ENCODE measurements around the gene FMN1.

The FMN1 gene

GRCh38 chr15:32828507-32829186, 365.9 kb downstream of the FMN1 start:
- DNase-seq: no peak
- Histone ChIP-seq H3K4me1 (no peaks in the 10 kb centered on the region), H3K27me3 (no peaks in the 10 kb centered on the region), H3K9me3 (no peaks in the 10 kb centered on the region), H3K4me3 (ENCODE audit: low read depth, low read length) (no peak overlapping the region), H3K36me3 (no peaks in the 10 kb centered on the region)
- TF ChIP-seq, protein P1, sequence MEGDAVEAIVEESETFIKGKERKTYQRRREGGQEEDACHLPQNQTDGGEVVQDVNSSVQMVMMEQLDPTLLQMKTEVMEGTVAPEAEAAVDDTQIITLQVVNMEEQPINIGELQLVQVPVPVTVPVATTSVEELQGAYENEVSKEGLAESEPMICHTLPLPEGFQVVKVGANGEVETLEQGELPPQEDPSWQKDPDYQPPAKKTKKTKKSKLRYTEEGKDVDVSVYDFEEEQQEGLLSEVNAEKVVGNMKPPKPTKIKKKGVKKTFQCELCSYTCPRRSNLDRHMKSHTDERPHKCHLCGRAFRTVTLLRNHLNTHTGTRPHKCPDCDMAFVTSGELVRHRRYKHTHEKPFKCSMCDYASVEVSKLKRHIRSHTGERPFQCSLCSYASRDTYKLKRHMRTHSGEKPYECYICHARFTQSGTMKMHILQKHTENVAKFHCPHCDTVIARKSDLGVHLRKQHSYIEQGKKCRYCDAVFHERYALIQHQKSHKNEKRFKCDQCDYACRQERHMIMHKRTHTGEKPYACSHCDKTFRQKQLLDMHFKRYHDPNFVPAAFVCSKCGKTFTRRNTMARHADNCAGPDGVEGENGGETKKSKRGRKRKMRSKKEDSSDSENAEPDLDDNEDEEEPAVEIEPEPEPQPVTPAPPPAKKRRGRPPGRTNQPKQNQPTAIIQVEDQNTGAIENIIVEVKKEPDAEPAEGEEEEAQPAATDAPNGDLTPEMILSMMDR (IDR thresholded peaks at IDR 0.05; ENCODE audit: low read depth, low read length): no peak

DNA sequence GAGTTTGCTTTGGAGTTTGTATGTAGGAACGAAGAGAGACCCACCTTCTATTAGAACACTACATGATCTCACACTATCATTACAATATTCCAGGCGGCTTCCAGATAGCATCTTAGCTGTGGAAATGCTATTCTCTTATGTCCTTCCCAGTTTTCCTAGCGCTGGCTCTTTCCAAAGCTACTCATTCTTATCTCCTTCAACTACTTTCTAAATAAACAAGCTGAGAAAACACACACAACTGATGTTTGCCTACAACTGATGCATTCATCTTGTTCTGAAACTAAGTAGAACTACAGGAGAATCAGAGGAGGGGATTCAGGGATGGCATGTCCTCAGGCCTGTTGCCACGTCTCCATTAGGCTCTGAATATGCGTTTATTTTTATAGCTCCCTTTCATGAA, 367.8 kb downstream of the FMN1 start:
- no peak for DNase-seq
- H3K4me1 ChIP-seq: no peaks in the 10 kb centered on the region
- no peaks in the 10 kb centered on the region for H3K36me3 ChIP-seq
- no peak overlapping the region for H3K4me3 ChIP-seq (ENCODE audit: low read depth, low read length)
- H3K9me3 ChIP-seq: no peaks in the 10 kb centered on the region
- no peaks in the 10 kb centered on the region for H3K27me3 ChIP-seq
- TF ChIP-seq, protein P1 (IDR thresholded peaks at IDR 0.05; ENCODE audit: low read depth, low read length): no peak

GRCh38 chr15:32825219-32825618, 369.3 kb downstream of the FMN1 start:
- DNase-seq: no peak
- no peaks in the 10 kb centered on the region for H3K4me1 ChIP-seq
- TF ChIP-seq, protein P1 (IDR thresholded peaks at IDR 0.05; ENCODE audit: low read depth, low read length): no peak
- H3K27me3 ChIP-seq: no peaks in the 10 kb centered on the region
- H3K9me3 ChIP-seq: no peaks in the 10 kb centered on the region
- no peaks in the 10 kb centered on the region for H3K36me3 ChIP-seq
- no peak overlapping the region for H3K4me3 ChIP-seq (ENCODE audit: low read depth, low read length)

- Histone ChIP-seq H3K36me3 (no peaks in the 10 kb centered on the region), H3K4me1 (no peaks in the 10 kb centered on the region), H3K9me3 (no peaks in the 10 kb centered on the region), H3K4me3 (ENCODE audit: low read depth, low read length) (no peak overlapping the region), H3K27me3 (no peaks in the 10 kb centered on the region)
- TF ChIP-seq, protein P1 (IDR thresholded peaks at IDR 0.05; ENCODE audit: low read depth, low read length): no peak
- DNase-seq: no peak
These were observed 369.7 kb downstream of the FMN1 start for GRCh38 chr15:32824777-32825176.

DNA sequence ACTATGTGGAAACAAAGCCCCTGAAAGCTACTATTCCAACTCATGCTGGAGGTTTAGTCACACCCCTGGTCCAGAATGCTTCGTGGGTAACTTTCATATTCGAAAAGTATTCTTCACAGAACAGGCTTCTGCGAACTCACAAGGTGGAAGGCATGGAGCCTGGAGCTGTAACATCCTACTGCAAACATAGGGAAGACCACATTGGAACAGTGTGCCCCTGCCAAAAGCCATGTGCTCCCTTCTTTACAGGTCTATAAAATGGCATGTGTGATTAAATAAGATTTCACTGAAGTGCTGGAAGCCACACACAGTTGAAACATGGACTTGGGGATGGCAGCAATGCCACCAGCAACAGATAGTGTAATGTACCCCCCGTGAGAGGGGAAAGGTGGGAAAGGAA, 370.8 kb downstream of the FMN1 start:
- DNase-seq: no peak
- no peak overlapping the region for H3K4me3 ChIP-seq (ENCODE audit: low read depth, low read length)
- H3K27me3 ChIP-seq: peaks cover 6% of the 10 kb centered on the region
- H3K36me3 ChIP-seq: no peaks in the 10 kb centered on the region
- no peaks in the 10 kb centered on the region for H3K9me3 ChIP-seq
- H3K4me1 ChIP-seq: no peaks in the 10 kb centered on the region
- TF ChIP-seq, protein P1 (IDR thresholded peaks at IDR 0.05; ENCODE audit: low read depth, low read length): no peak

GRCh38 chr15:32822739-32823138, 371.8 kb downstream of the FMN1 start:
- peaks cover 6% of the 10 kb centered on the region for H3K27me3 ChIP-seq
- no peaks in the 10 kb centered on the region for H3K36me3 ChIP-seq
- H3K4me1 ChIP-seq: no peaks in the 10 kb centered on the region
- TF ChIP-seq, protein P1 (IDR thresholded peaks at IDR 0.05; ENCODE audit: low read depth, low read length): no peak
- H3K4me3 ChIP-seq (ENCODE audit: low read depth, low read length): no peak overlapping the region
- DNase-seq: no peak
- H3K9me3 ChIP-seq: no peaks in the 10 kb centered on the region
